Effector memory CD8-positive, alpha-beta T cell (primary cell): Measurements from ENCODE around the gene SDK1.
"Not testable (repeated sequence)": the region's sequence is repeated elsewhere in the genome, so short reads cannot be mapped to it uniquely, and the experiment has no call there.

Source experiments
- ATAC-seq: fragments of 150-1000 bp; cut with Tn5 transposase; replicated peaks from 2 replicates; pipeline ENCODE4 v1.10.0; 2021; ENCODE audit warnings: mild to moderate bottlenecking, moderate library complexity
- DNase-seq, 3 experiments: peaks; one replicate each; pipeline ENCODE4 v3.0.0; 2021
- H3K27ac Mint-ChIP-seq, 2 donors: one replicate each; pipeline ENCODE4 v1.8.0; 2022; ENCODE audit warnings: mild to moderate bottlenecking in 2 of 2, mixed read lengths in 2 of 2, moderate library complexity in 2 of 2
- H3K27me3 Mint-ChIP-seq, 2 donors: one replicate each; pipeline ENCODE4 v1.8.0; 2022; ENCODE audit warnings: mixed read lengths in 2 of 2
- H3K36me3 Mint-ChIP-seq: one replicate; pipeline ENCODE4 v1.8.0; 2022; ENCODE audit warnings: mild to moderate bottlenecking, moderate library complexity, mixed read lengths; ENCODE audit not compliant: insufficient read depth
- H3K4me1 Mint-ChIP-seq, 2 donors: one replicate each; pipeline ENCODE4 v1.8.0; 2022; ENCODE audit warnings: low read depth in 2 of 2, mixed read lengths in 2 of 2
- H3K4me3 Mint-ChIP-seq, 2 donors: one replicate each; pipeline ENCODE4 v1.8.0; 2022; ENCODE audit warnings: mild to moderate bottlenecking in 2 of 2, mixed read lengths in 2 of 2, moderate library complexity in 2 of 2
- H3K9me3 Mint-ChIP-seq, 2 donors: one replicate each; pipeline ENCODE4 v1.8.0; 2022; ENCODE audit warnings: mixed read lengths in 2 of 2

SDK1 gene

GRCh38 chr7:4216016-4216415 is 915.0 kb downstream of the SDK1 start:
- no peak for ATAC-seq
- Mint-ChIP-seq H3K4me3 (no peak overlapping the region), H3K9me3 (peaks cover 0 to 1% of the 10 kb centered on the region in 2 donors), H3K36me3 (no peaks in the 10 kb centered on the region), H3K4me1 (no peaks in the 10 kb centered on the region), H3K27ac (no peak overlapping the region), H3K27me3 (no peaks in the 10 kb centered on the region)
- no peak for DNase-seq

GRCh38 chr7:4217126-4217660 is 916.1 kb downstream of the SDK1 start:
- ATAC-seq, H3K27me3 Mint-ChIP-seq, DNase-seq, H3K36me3 Mint-ChIP-seq, H3K4me1 Mint-ChIP-seq, H3K27ac Mint-ChIP-seq, H3K4me3 Mint-ChIP-seq, H3K9me3 Mint-ChIP-seq: not testable (repeated sequence)

- Mint-ChIP-seq H3K4me1 (no peaks in the 10 kb centered on the region), H3K27me3 (no peaks in the 10 kb centered on the region), H3K27ac (no peak overlapping the region), H3K9me3 (no peaks in the 10 kb centered on the region), H3K4me3 (no peak overlapping the region), H3K36me3 (no peaks in the 10 kb centered on the region)
- no peak for DNase-seq
- ATAC-seq = no peak
Observed at GRCh38 chr7:4218481-4218880, 917.4 kb downstream of the SDK1 start.

GRCh38 chr7:4220011-4220410 is 919.0 kb downstream of the SDK1 start:
- Mint-ChIP-seq H3K9me3 (no peaks in the 10 kb centered on the region), H3K4me3 (no peak overlapping the region), H3K36me3 (no peaks in the 10 kb centered on the region), H3K27ac (no peak overlapping the region), H3K4me1 (no peaks in the 10 kb centered on the region), H3K27me3 (no peaks in the 10 kb centered on the region)
- DNase-seq = no peak
- ATAC-seq = no peak

- no peak for ATAC-seq
- H3K27ac Mint-ChIP-seq = no peak overlapping the region
- H3K9me3 Mint-ChIP-seq = no peaks in the 10 kb centered on the region
- no peak for DNase-seq
- H3K36me3 Mint-ChIP-seq = no peaks in the 10 kb centered on the region
- no peaks in the 10 kb centered on the region for H3K4me1 Mint-ChIP-seq
- no peaks in the 10 kb centered on the region for H3K27me3 Mint-ChIP-seq
- no peak overlapping the region for H3K4me3 Mint-ChIP-seq
Observed at GRCh38 chr7:4221043-4221442, 920.0 kb downstream of the SDK1 start.

- ATAC-seq (no peak), DNase-seq (no peak)
- no peaks in the 10 kb centered on the region for H3K4me1 Mint-ChIP-seq
- no peaks in the 10 kb centered on the region for H3K36me3 Mint-ChIP-seq
- no peaks in the 10 kb centered on the region for H3K27me3 Mint-ChIP-seq
- no peak overlapping the region for H3K27ac Mint-ChIP-seq
- H3K4me3 Mint-ChIP-seq = no peak overlapping the region
- H3K9me3 Mint-ChIP-seq = no peaks in the 10 kb centered on the region
Observed at GRCh38 chr7:4222676-4223075, 921.6 kb downstream of the SDK1 start.

- H3K4me3 Mint-ChIP-seq = no peak overlapping the region
- H3K27ac Mint-ChIP-seq = no peak overlapping the region
- DNase-seq (no peak), ATAC-seq (no peak)
- H3K27me3 Mint-ChIP-seq = no peaks in the 10 kb centered on the region
- no peaks in the 10 kb centered on the region for H3K9me3 Mint-ChIP-seq
- H3K4me1 Mint-ChIP-seq = no peaks in the 10 kb centered on the region
- no peaks in the 10 kb centered on the region for H3K36me3 Mint-ChIP-seq
Observed at GRCh38 chr7:4225361-4225771, 924.3 kb downstream of the SDK1 start.

GRCh38 chr7:4225881-4226523 is 925.0 kb downstream of the SDK1 start:
- H3K4me3 Mint-ChIP-seq = no peak overlapping the region
- no peaks in the 10 kb centered on the region for H3K4me1 Mint-ChIP-seq
- no peaks in the 10 kb centered on the region for H3K36me3 Mint-ChIP-seq
- H3K9me3 Mint-ChIP-seq = no peaks in the 10 kb centered on the region
- no peak for ATAC-seq
- H3K27ac Mint-ChIP-seq = no peak overlapping the region
- no peak for DNase-seq
- no peaks in the 10 kb centered on the region for H3K27me3 Mint-ChIP-seq

GRCh38 chr7:4226524-4226882 is 925.5 kb downstream of the SDK1 start:
- Mint-ChIP-seq H3K9me3 (no peaks in the 10 kb centered on the region), H3K27me3 (no peaks in the 10 kb centered on the region), H3K36me3 (no peaks in the 10 kb centered on the region), H3K4me3 (no peak overlapping the region), H3K4me1 (no peaks in the 10 kb centered on the region), H3K27ac (no peak overlapping the region)
- no peak for DNase-seq
- ATAC-seq = no peak

- Mint-ChIP-seq H3K27me3 (no peaks in the 10 kb centered on the region), H3K4me3 (no peak overlapping the region), H3K4me1 (no peaks in the 10 kb centered on the region), H3K9me3 (no peaks in the 10 kb centered on the region), H3K27ac (no peak overlapping the region), H3K36me3 (no peaks in the 10 kb centered on the region)
- ATAC-seq (no peak), DNase-seq (no peak)
Observed at GRCh38 chr7:4227105-4228010, 926.3 kb downstream of the SDK1 start.

- Mint-ChIP-seq H3K27ac (no peak overlapping the region), H3K4me3 (no peak overlapping the region), H3K9me3 (no peaks in the 10 kb centered on the region), H3K36me3 (no peaks in the 10 kb centered on the region), H3K4me1 (no peaks in the 10 kb centered on the region), H3K27me3 (no peaks in the 10 kb centered on the region)
- DNase-seq (no peak), ATAC-seq (no peak)
Observed at GRCh38 chr7:4230352-4230751, 929.3 kb downstream of the SDK1 start.

GRCh38 chr7:4233146-4233545 is 932.1 kb downstream of the SDK1 start:
- DNase-seq = no peak
- H3K4me1 Mint-ChIP-seq = no peaks in the 10 kb centered on the region
- no peak overlapping the region for H3K4me3 Mint-ChIP-seq
- no peaks in the 10 kb centered on the region for H3K36me3 Mint-ChIP-seq
- H3K27me3 Mint-ChIP-seq = peaks cover 0 to 9% of the 10 kb centered on the region in 2 donors
- H3K27ac Mint-ChIP-seq = no peak overlapping the region
- no peaks in the 10 kb centered on the region for H3K9me3 Mint-ChIP-seq
- no peak for ATAC-seq

- DNase-seq (no peak), ATAC-seq (no peak)
- Mint-ChIP-seq H3K4me3 (no peak overlapping the region), H3K27me3 (peaks cover 3 to 9% of the 10 kb centered on the region in 2 donors), H3K9me3 (no peaks in the 10 kb centered on the region), H3K36me3 (no peaks in the 10 kb centered on the region), H3K27ac (no peak overlapping the region), H3K4me1 (no peaks in the 10 kb centered on the region)
Observed at GRCh38 chr7:4233621-4234497, 932.8 kb downstream of the SDK1 start.
